ENCODE results near the gene DAB1.

Gene DAB1

DNA sequence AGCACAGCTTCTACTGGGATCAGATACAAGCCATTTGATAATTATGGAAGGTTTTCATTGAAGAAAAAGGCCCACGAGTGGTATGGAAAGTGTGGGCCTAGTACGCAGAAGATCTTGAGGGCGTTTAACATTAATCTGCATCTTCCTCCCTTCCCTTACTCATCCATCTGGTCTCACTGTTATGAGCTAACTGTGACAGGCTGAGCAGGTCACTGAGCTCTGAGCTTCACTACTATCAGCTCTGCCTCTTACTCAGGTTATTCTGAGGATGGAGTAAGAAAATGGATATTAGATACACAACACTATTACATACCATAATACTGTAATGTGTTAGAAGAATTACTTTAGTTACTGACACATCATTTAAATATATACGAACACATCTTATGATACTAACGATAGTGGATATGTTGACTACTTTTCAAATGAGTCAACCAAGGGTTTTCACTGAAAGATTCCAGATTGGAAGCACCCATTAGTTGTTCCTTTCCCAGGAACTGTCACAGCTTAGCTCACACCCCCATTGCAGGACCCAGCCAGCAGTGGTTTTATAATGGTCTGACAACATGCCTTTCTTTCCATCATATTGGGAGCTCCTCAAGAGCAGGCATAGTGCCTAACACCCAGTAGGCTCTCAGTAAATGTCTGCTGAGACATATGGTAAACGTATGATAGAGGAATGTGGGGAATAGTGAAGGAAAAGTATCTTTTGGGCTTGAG lies 360.3 kb downstream of the DAB1 start:
- no peak for DNase-seq

DNA sequence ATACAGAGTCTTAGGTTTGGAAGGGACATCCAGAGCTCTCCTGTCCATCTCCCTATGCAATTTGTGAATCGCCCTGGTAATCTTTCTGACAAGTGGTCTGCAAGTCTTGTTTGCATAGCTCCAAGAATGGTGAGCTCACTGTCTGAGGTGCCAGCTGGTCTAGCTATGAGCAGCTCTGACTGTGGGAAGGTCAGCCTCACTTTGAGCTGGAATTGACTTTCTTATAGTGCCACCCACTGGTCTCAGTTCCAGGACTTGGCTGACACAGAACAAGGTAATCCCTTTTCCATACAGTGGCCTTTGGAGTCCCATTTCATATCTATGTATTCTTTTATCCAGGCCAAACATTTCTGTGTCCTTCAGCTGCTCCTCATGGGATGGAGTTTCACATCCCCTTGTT lies 362.5 kb downstream of the DAB1 start:
- DNase-seq: no peak

DNA sequence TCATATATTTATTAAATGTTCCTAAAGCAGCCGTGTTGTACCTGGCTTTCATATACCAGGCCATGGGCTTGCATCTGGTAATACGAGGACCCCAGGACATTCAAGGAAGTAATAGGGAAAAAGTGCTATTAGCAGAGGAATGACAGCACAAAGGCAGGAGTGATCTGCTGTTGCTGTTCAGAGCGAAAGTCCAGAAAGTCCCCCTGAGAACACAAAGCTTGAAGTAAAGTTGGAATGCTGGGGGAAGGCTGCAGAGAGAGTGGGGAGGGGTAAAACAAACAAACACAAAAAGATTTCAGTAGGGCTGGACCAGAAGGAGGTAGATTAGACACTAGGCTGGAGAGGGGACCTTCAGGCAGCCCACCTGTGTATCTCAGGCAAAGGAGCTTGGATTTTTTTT lies 363.4 kb downstream of the DAB1 start:
- DNase-seq: no peak

GRCh38 chr1:57058652-57059501 lies 365.0 kb downstream of the DAB1 start:
- DNase-seq: no peak

- no peak for DNase-seq
These were observed 375.0 kb downstream of the DAB1 start for GRCh38 chr1:57048856-57049255.

DNA sequence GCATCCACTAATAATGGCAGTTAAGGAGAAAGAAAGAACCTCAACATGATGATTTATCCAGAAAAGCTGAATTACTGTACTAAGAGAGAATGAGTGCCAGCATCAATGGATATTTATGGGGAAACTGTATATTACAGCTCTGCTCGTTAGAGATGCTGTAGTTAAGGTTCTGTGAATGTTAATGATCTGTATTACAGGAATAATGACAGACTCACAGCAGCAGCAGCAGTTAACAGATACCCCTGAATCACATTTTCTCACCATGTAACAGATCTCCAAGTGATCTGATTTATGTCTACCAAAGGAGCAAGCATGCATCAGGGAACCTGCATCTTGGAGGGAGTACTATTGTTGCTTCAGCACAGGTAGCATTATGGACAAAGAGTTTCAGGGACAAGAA lies 377.4 kb downstream of the DAB1 start:
- DNase-seq: no peak

GRCh38 chr1:57041901-57042300 lies 382.0 kb downstream of the DAB1 start:
- no peak for DNase-seq

DNA sequence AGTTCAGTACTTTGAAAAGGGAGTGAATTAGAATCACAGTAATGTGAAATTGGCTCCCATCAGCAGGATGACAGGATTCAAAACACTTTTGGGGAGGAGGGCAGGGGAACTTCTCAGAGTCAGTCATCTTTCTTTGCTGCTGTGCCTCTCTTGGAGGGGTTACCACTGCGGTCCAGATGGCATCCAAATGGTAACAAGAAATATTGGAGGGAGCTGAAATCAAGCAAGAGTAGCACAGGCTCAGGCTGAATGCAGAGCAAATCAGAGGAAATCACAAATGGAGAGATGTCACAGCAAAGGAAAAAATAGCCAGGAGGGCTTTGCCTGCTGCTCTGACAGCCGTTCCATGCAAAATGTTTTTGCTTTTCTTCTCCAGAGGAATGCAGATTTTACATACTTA lies 383.0 kb downstream of the DAB1 start:
- DNase-seq: no peak

DNA sequence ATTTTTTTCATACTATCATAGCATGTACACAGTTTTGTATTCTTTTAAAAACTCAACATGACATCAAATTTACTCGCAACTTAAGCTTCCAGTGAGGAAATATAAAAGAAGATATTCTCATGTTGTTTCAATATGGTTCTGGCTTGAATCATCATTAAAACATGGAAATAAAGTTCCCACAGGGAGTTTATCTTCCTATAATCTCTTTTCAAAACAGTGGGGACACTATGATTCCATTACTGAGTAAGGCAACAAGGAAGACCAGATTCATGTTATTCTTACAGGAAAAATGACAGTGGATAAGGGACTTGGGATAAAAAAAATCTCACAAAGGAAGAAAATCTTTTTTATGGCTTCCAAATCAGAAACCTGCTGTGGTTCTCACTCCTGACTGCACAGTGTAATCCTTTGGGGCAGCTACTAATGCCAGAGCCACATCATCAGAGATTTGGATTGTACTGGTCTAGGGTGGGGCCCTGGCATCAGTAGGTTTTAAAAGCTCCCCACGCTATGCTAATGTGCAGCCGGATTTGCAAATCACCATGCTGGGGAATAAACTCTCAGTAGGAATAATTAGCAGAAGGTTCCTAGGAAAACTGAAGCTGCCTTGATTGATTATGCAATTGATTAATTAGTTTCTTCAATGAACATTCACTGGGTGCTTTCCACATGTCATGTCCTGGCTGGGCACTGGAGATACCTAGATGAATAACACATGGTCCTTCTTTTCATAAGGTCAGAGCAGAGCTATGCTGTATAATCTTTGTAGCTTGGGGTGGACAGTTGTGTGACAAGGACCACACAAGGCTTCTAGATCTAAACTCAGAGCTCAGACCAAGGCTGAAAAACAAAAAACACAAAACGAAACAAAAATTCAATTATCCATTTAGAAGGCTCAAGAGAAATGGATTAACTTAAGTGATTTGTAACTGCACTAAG lies 386.9 kb downstream of the DAB1 start:
- DNase-seq: no peak

- no peak for DNase-seq
These were observed 389.1 kb downstream of the DAB1 start for GRCh38 chr1:57034713-57035112.

GRCh38 chr1:57033222-57034001 lies 390.4 kb downstream of the DAB1 start:
- no peak for DNase-seq

DNA sequence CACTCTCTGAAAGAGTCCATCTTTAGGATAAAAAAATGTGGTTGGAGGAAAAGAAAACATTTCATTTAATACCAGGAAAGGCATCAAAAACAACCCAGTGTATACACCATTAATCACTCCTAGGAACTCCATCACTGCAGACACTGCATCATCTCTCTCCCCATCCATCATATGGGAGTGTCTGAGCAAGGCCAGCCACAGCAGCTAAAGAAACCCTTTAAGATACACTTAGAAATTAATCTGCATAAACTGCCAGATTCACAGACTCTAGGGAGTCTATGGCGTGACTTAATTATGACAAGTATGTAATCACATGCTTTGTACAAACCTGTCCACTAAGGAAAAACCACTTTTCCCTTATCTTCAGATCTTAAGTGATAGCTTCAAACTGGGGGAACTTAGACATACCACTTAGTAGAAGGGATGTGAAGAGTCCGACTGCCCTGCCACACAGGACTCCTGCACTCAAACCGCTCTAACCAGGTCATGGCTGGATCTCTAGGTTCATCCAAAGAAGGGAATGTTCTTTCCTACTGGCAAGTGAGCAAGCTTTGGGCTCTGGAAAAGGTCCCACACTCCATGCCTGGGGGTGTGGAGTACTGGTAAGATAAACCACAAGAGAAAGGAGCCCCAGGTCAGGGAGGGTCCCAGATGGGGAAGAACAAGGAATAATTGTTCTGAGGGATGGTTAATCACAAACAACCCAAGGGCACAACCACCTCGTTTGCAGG lies 397.1 kb downstream of the DAB1 start:
- no peak for DNase-seq

GRCh38 chr1:57024855-57025254 lies 399.0 kb downstream of the DAB1 start:
- no peak for DNase-seq

- DNase-seq: no peak
These were observed 399.4 kb downstream of the DAB1 start for GRCh38 chr1:57024428-57024827.

- no peak for DNase-seq
These were observed 403.6 kb downstream of the DAB1 start for GRCh38 chr1:57020216-57020615.

GRCh38 chr1:57019236-57019839 lies 404.5 kb downstream of the DAB1 start:
- DNase-seq: no peak

DNA sequence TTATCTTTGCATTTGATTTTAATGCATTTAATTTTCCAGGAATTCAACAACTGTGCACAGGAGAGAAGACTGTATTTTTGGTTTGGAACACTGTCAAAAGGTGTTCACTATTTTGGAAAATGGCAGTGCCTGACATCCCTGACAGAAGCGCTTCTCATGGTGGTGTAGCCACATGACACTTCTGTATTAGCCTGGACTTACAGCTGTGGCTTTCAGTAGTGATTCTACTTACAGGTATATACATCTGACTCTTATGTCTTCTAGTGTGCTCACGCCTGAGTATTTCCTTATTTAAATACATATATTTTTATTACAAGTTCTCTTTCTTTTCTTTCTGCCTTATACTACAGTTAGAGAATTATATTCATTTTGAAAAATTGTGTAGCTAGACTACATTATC lies 405.7 kb downstream of the DAB1 start:
- no peak for DNase-seq

GRCh38 chr1:57017717-57018116 lies 406.1 kb downstream of the DAB1 start:
- no peak for DNase-seq

GRCh38 chr1:57017200-57017599 lies 406.7 kb downstream of the DAB1 start:
- no peak for DNase-seq

- DNase-seq: no peak
These were observed 408.8 kb downstream of the DAB1 start for GRCh38 chr1:57015071-57015470.

- no peak for DNase-seq
These were observed 410.3 kb downstream of the DAB1 start for GRCh38 chr1:57013522-57013921.
